K562 (cell line): ENCODE measurements around the gene NUP50. TPM values are rescaled to one million over a fixed set of nuclear protein-coding genes. Genes with fewer than 3 reads are reported as not detected.

ENCODE experiments used
- ATAC-seq: fragments of 200-7000 bp; cut with Tn5 transposase; 3 replicates; pipeline ENCODE4 v1.9.1; 2020; ENCODE audit warnings: moderate library complexity
- BruUV-seq: library from RNA; stranded (reverse); fragments of 400-500 nt; replicated peaks from 2 replicates; lab custom pipeline; 2021; lab: Mats Ljungman, UMichigan
- CTCF ChIA-PET: fragments of 300-600 bp; formaldehyde crosslinking; extraction: SDS; loops from one replicate; lab custom pipeline; 2021; ENCODE audit warnings: low intra/inter-chr PET ratio; lab: Yijun Ruan, JAX
- POLR2A ChIA-PET: fragments of 300-600, 350-650 bp; sonication (Branson Sonifier 250); formaldehyde crosslinking; extraction: SDS; loops from one replicate; lab custom pipeline; 2021; ENCODE audit warnings: antibody characterized with exemption, inconsistent platforms; lab: Yijun Ruan, JAX
- DNase-seq, 4 experiments: peaks; one replicate each; pipeline versions ENCODE4 v3.0.0 to v3.0.0-alpha.2; 2011 to 2018; ENCODE audit warnings: low spot score in 3 of 4, mixed read lengths in 3 of 4; ENCODE audit errors: extremely low read depth in 1 of 4
- FAIRE-seq: peaks from 2 replicates; lab custom pipeline; 2011; peaks lifted over from hg19 to GRCh38; lab: Jason Lieb, UNC
- H2AFZ ChIP-seq: 2 replicates; pipeline ENCODE4 v1.6.0; 2011; ENCODE audit warnings: low read depth, low read length, control low read depth, inconsistent platforms
- H3K27ac ChIP-seq: fragments of 200-600 bp; 3 replicates; pipeline ENCODE4 v1.8.0; 2011; ENCODE audit warnings: low read depth, mild to moderate bottlenecking, control low read depth, inconsistent platforms, low read length, moderate library complexity, mixed read lengths; ENCODE audit errors: extremely low read depth
- H3K27me3 ChIP-seq, 2 experiments: fragments of 300-600 bp in 1 of 2; 2 replicates in 1 of 2; 3 replicates in 1 of 2; pipeline versions ENCODE4 v1.6.0 to v1.8.0; 2011; ENCODE audit warnings: inconsistent platforms in 2 of 2, low read length in 2 of 2, mild to moderate bottlenecking in 1 of 2, mixed read lengths in 1 of 2, moderate library complexity in 1 of 2; ENCODE audit not compliant: control insufficient read depth in 2 of 2, insufficient read depth in 2 of 2
- H3K36me3 ChIP-seq: fragments of 300-600 bp; 3 replicates; pipeline ENCODE4 v1.8.0; 2011; ENCODE audit warnings: mild to moderate bottlenecking, low read length, inconsistent platforms; ENCODE audit not compliant: control insufficient read depth, insufficient read depth
- H3K4me1 ChIP-seq, 2 experiments: fragments of 200-600 bp in 1 of 2; replicated peaks in 1 of 2; 2 replicates in 1 of 2; 3 replicates in 1 of 2; pipeline versions ENCODE4 v1.5.1 to v1.8.0; 2011; ENCODE audit warnings: inconsistent platforms in 2 of 2, low read length in 2 of 2, mild to moderate bottlenecking in 1 of 2, mixed read lengths in 1 of 2, moderate library complexity in 1 of 2; ENCODE audit not compliant: control insufficient read depth in 2 of 2, insufficient read depth in 2 of 2
- H3K4me2 ChIP-seq: 2 replicates; pipeline ENCODE4 v1.6.1; 2011; ENCODE audit warnings: low read length, control low read depth, inconsistent platforms, mixed read lengths; ENCODE audit not compliant: insufficient read depth
- H3K4me3 ChIP-seq: fragments of 200-600 bp; sonication (generic), shearing (Covaris generic); 2 replicates; pipeline ENCODE4 v1.5.1; 2016; ENCODE audit warnings: control low read depth, inconsistent platforms
- H3K79me2 ChIP-seq: fragments of 200-600 bp; 3 replicates; pipeline ENCODE4 v1.8.0; 2011; ENCODE audit warnings: low read length, inconsistent platforms; ENCODE audit not compliant: control insufficient read depth, insufficient read depth
- H3K9ac ChIP-seq, 2 experiments: 2 replicates each; pipeline versions ENCODE4 v1.6.0 to v1.6.1; 2011; ENCODE audit warnings: low read depth in 2 of 2, low read length in 2 of 2, control low read depth in 1 of 2, inconsistent platforms in 1 of 2, mild to moderate bottlenecking in 1 of 2, mixed read lengths in 1 of 2; ENCODE audit not compliant: insufficient read depth in 1 of 2
- H3K9me1 ChIP-seq: one replicate; pipeline ENCODE4 v1.6.0; 2011; ENCODE audit warnings: inconsistent platforms, mild to moderate bottlenecking, low read length, moderate library complexity; ENCODE audit not compliant: control insufficient read depth, insufficient read depth
- H3K9me3 ChIP-seq: replicated peaks from 2 replicates; pipeline ENCODE4 v1.5.1; 2011; ENCODE audit warnings: low read depth, low read length, inconsistent platforms; ENCODE audit not compliant: control insufficient read depth, insufficient read depth
- H4K20me1 ChIP-seq: replicated peaks from 2 replicates; pipeline ENCODE4 v1.6.1; 2011; ENCODE audit warnings: low read length, inconsistent platforms, mixed read lengths; ENCODE audit not compliant: control insufficient read depth, insufficient read depth
- MEF2A ChIP-seq: IDR thresholded peaks from 2 replicates; pipeline ENCODE4 v1.6.1; 2011; ENCODE audit warnings: low read depth, mild to moderate bottlenecking, low read length, moderate library complexity; ENCODE audit not compliant: control insufficient read depth
- NCOR1 ChIP-seq: fragments of 450-650 bp; IDR thresholded peaks from 2 replicates; pipeline ENCODE4 v1.6.1; 2016; ENCODE audit warnings: mild to moderate bottlenecking, moderate library complexity
- RBM15 ChIP-seq: fragments of 200-400 bp; formaldehyde crosslinking; IDR thresholded peaks from 2 replicates; pipeline ENCODE4 v1.6.1; 2018; ENCODE audit warnings: mild to moderate bottlenecking, low read length, moderate library complexity; ENCODE audit not compliant: insufficient read depth
- SRSF9 ChIP-seq: fragments of 200-400 bp; formaldehyde crosslinking; IDR thresholded peaks from 2 replicates; pipeline ENCODE4 v1.6.1; 2017; ENCODE audit warnings: low read depth, low read length, borderline replicate concordance
- ZNF134 ChIP-seq: fragments of 250-450 bp; sonication (Bioruptor Pico); conservative IDR thresholded peaks from 2 replicates; pipeline ENCODE4 v1.4.0; 2020
- ZNF354B ChIP-seq: fragments of 250-450 bp; sonication (Bioruptor Pico); IDR thresholded peaks from 2 replicates; pipeline ENCODE4 v1.4.0; 2020
- ZNF76 ChIP-seq: fragments of 250-450 bp; sonication (Bioruptor Pico); IDR thresholded peaks from 2 replicates; pipeline ENCODE4 v1.4.0; 2020; ENCODE audit warnings: mild to moderate bottlenecking, moderate library complexity, borderline replicate concordance
- WGBS: fragments of 100-300 bp; shearing (Covaris generic); methylation state at CpG from one replicate; pipeline ENCODE4 v1.1.6; 2016; ENCODE audit warnings: low coverage, mixed read lengths; ENCODE audit not compliant: insufficient coverage; ENCODE audit errors: missing lambda C conversion rate; 5-methylcytosine and 5-hydroxymethylcytosine counted together
- in situ Hi-C: fragments of 300-500 bp; cut with MboI; formaldehyde crosslinking; loops from 4 replicates; pipeline ENCODE4 v1.15.0; 2018; ENCODE audit warnings: inconsistent platforms, mixed read lengths
- intact Hi-C: fragments of 100-400 bp; cut with micrococcal nuclease; formaldehyde crosslinking; loops from 2 replicates; pipeline ENCODE4 v1.14.2; 2022
- polyA plus RNA-seq, 8 experiments: library from polyadenylated mRNA; depleted of rRNA in 4 of 8; stranded (reverse) in 5 of 8; unstranded in 3 of 8; fragments of >200 nt; fragmentation: Nextera tagmentation in 2 of 8; fragmentation: Illumina TruSeq in 1 of 8; extraction: Ambion mirVana in 2 of 8; extraction: Trizol in 1 of 8; gene quantifications; 2 replicates each; pipeline versions ENCODE4 v1.2.1 to v1.2.3, GENCODE V29; 2011 to 2014; ENCODE audit warnings: inconsistent platforms in 1 of 8, missing spikeins in 1 of 8
- total RNA-seq, 7 experiments: library from RNA; depleted of rRNA in 6 of 7; stranded (reverse); fragments of >200 nt in 6 of 7; fragmentation: Illumina TruSeq in 2 of 7; extraction: Trizol in 2 of 7; gene quantifications; 2 replicates each; pipeline versions ENCODE4 v1.2.1 to v1.2.3, GENCODE V29; 2011 to 2021; ENCODE audit warnings: low replicate concordance in 1 of 7
- TF ChIP-seq, protein P1 (sequence below): fragments of 450-650 bp; IDR thresholded peaks from 2 replicates; pipeline ENCODE4 v1.6.1; 2016; ENCODE audit warnings: borderline replicate concordance

Gene NUP50
- total and polyA plus RNA-seq, 9 of the 15 experiments (the other 6 are each of a cell fraction or from before 2014, with no cell fraction given), result 23.8 to 83.7 (median 55.3) TPM

DNA sequence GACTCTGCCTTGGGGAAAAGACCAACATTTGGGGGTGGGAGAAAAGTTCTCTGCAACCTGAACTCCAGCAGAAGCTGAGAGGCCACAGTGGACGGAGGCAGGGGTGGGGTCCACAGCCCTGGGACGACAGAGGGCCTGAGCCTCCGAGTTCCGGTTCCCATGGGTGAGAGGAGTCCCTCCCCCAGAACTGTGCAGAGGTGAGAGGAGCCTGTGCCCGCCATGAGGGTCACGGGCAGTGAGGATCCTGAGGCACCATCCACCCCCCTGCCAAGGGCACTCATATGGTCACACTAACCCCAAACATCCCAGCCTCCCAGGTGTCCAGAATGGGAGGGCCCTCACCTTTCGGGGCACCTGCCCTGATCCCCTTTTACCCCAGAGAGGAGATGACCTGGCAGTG is 46.4 kb downstream of the NUP50 start (continued):
- no peak for TF ChIP-seq SRSF9
- no peak for TF ChIP-seq MEF2A
- no peak for TF ChIP-seq ZNF134 (CRISPR knock-in tag)
- no peak for TF ChIP-seq RBM15
- TF ChIP-seq, protein P1, sequence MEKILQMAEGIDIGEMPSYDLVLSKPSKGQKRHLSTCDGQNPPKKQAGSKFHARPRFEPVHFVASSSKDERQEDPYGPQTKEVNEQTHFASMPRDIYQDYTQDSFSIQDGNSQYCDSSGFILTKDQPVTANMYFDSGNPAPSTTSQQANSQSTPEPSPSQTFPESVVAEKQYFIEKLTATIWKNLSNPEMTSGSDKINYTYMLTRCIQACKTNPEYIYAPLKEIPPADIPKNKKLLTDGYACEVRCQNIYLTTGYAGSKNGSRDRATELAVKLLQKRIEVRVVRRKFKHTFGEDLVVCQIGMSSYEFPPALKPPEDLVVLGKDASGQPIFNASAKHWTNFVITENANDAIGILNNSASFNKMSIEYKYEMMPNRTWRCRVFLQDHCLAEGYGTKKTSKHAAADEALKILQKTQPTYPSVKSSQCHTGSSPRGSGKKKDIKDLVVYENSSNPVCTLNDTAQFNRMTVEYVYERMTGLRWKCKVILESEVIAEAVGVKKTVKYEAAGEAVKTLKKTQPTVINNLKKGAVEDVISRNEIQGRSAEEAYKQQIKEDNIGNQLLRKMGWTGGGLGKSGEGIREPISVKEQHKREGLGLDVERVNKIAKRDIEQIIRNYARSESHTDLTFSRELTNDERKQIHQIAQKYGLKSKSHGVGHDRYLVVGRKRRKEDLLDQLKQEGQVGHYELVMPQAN, result no peak

DNA sequence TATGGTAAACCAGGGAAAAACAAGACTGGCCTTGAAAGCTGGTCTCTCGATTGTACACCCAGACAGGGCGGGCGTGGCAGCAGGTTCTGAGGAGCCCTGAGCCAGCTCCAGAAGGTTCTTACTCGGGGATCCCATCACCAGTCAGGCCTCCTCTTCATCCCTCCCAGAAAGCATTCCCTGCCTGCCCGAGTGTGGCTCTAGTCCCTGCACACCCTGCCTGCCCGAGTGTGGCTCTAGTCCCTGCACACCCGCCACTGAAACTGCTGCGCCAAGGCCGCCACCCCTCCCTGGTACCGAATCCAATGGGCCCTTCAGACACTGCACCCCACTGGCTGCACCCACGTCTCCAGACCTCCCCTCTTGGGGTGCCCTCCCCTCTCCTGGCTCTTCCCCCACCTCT is 46.9 kb downstream of the NUP50 start:
- H3K27me3 ChIP-seq, result peaks cover 0 to 8% of the 10 kb centered on the region in 2 experiments; a peak in 2 of 5 replicates
- in situ Hi-C loops (no loop called here), intact Hi-C loops (no loop called here)
- no TSS peak for BruUV-seq
- FAIRE-seq (no peak), ATAC-seq (no peak), DNase-seq (no peak)
- H3K9me3 ChIP-seq, result no peaks in the 10 kb centered on the region
- peaks cover 0 to 27% of the 10 kb centered on the region in 2 experiments; a peak in 2 of 5 replicates for H3K4me1 ChIP-seq
- POLR2A ChIA-PET, result interaction anchor here (0.6 kb wide), 1 partner anchor 509 kb away, joined by 3 read pairs; no protein-coding TSS in a partner anchor
- H3K9me1 ChIP-seq, result no peaks in the 10 kb centered on the region
- H3K79me2 ChIP-seq, result no peaks in the 10 kb centered on the region
- no peak overlapping the region for H3K9ac ChIP-seq
- H3K4me2 ChIP-seq, result no peak overlapping the region
- no peak overlapping the region for H3K27ac ChIP-seq
- H2AFZ ChIP-seq, result no peak overlapping the region
- H3K36me3 ChIP-seq, result no peaks in the 10 kb centered on the region
- no peak overlapping the region for H3K4me3 ChIP-seq
- CTCF ChIA-PET, result no interaction called here
- 65% methylated on average over 4 of the region's 11 CpGs for WGBS
- peaks cover 15% of the 10 kb centered on the region; the same call in 1 of the 2 replicates for H4K20me1 ChIP-seq
- TF ChIP-seq NCOR1 (no peak), ZNF76 (CRISPR knock-in tag) (no peak), ZNF354B (CRISPR knock-in tag) (no peak)
